CD4-positive, alpha-beta T cell treated with Interleukin-15 for 4 hours (primary cell): ENCODE measurements around the gene CBX6.
"Not testable (repeated sequence)": the region's sequence is repeated elsewhere in the genome, so short reads cannot be mapped to it uniquely, and the experiment has no call there.

Experiments used
- DNase-seq: peaks from one replicate; pipeline ENCODE4 v3.0.0-alpha.2; 2020; ENCODE audit warnings: low spot score

The CBX6 gene

DNA sequence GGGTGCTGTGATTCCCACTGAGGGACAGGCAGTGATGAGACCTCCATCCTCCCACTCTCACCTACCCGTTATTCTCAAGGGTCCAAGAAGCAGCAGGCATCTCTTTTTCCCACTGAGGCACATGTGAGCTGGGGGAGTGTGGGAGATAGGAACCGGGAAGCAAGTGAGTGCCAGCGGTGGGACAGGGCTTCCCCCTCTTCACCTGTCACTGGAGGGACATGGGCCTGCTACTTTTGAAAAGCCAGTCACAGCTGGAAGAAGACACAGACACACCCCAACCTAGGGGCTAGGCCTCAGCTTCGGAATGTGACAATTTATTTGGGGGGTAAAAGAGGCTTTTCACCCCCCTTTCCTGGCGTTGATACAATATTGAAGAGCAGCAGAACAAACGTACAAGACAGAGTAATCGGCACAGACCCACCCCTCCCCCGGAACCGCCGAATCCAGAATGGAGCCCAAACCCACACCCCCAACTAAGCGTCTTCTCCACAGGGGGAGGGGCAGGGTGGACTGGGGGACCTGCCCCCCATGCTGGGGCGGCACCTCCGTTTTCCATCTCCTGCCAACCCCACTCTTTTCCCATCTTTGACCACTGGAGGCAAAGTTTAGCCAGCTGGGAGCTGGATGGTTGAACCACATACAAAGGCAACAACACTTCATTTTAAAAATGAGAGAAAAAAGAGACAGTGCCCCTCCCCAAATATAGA lies 10.7 kb downstream of the CBX6 start:
- DNase-seq = no peak

DNA sequence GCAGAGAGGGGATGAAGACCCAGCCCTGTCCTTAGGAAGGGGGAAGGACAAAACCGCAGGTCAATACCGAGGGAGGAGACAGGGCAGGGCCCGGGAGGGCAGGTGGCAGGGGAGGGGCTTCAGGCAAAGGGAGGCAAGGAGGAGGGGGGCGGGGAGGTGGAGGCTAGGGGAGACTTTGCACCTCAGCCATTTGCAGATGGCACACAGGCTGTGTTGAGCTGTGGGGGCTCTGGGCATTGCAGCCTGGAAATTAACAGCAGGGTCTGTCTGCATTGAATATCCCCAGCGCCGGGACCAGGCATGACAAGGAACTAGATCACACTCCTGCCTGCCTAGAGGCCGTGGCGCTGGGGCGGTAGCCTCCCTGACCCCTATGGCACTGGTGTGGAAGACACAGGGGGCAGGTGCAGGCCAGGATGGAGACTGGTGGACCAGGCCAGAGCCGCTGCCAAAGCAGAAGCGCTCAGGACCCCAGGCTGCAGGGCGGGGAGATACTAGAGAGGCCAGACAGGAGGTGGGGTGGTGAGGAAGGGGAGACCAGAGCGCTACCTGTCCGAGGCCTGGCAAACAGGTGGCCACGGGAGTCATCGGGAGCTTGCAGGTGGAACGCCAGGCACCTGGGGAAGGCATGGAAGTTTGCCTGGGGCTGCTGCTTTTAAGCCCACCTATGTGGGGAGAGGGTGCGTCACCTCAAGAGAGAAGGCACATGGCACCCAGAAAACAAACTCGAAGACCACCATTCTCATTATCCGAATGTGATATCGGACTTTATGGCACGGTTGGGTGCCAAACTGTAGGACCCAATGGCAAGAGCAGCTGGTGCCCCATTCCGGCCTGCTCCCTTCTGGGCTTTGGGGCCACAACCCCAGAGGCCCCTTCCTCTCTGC lies 11.5 kb downstream of the CBX6 start:
- no peak for DNase-seq

DNA sequence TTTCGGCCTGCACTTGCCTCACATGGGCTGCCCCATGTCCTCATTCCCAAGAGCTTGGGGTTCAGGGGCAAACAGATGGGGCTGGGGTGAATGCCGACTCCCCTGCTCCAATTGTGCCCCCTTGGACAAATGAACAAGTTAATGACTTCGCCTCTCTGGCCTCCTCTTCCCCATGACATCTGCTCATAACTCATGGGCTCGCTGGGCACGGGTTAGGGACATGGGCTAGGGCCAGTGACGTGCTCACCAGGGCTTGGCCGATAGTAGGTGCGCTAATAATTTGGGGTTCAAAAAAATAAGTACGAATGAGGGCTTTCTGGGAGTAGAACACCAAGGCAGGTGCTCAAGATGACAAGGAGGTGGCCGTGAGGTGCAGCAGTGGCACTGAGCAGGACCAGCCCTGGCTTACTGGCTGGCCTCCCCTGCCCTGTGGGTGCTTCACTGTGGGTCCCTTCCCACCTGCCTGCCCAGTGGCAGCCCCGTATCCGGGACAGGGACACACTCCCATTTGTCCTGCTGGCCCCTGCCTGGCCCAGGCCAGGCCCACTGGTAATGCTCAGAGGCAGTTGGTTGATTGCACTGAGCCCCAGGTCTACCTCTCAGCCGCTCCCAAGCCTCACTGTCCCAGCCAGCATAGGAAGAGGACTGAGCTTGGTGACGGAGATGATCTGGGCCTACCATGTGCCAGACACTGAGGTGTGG lies 12.3 kb downstream of the CBX6 start:
- no peak for DNase-seq

DNA sequence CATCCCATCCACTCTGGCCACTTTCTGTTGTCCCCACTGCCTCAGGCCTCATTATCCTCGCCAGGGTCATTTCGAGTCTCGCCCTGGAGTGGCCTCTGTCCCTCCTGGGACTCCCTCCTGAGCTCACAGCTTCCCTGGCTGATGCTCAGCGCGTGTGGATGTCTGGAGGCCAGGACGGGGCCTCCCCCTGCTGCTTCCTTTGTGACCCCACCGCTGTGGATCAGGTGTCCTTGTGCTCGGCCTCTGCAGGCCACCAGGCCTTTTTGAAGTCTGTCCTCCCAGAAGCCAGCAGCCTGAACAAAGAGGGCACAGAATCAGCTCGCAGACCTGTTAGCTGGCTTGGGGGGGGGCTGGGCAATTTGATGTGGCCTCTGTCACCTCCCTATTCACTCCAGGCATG lies 13.5 kb downstream of the CBX6 start:
- no peak for DNase-seq

DNA sequence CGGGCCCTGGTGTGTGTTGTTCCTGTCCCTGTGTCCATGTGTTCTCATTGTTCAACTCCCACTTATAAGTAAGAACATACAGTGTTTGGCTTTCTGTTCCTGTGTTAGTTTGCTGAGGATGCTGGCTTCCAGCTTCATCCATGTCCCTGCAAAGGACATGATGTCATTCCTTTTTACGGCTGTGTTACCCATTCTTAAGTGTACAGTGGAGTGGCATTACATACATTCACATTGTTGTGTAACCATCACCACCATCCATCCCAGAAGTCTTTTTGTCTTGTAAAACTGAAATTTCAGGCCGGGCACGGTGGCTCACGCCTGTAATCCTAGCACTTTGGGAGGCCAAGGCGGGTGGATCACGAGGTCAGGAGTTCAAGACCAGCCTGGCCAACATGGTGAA lies 17.5 kb downstream of the CBX6 start:
- DNase-seq = not testable (repeated sequence)

DNA sequence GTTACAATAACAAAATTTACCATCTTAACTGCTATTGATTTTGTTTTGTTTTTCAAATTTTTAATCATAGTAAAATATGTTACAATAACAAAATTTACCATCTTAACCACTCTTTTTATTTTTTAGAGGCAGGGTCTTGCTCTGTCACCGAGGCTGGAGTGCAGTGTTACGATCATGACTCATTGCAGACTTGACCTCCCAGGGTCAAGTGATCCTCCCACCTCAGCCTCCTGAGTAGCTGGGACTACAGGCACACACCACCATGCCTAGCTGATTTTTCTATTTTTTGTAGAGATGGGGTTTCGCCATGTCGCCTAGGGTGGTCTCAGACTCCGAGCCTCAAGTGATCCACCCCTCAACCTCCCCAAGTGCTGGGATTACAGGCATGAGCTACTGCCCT lies 18.1 kb downstream of the CBX6 start:
- DNase-seq = not testable (repeated sequence)

DNA sequence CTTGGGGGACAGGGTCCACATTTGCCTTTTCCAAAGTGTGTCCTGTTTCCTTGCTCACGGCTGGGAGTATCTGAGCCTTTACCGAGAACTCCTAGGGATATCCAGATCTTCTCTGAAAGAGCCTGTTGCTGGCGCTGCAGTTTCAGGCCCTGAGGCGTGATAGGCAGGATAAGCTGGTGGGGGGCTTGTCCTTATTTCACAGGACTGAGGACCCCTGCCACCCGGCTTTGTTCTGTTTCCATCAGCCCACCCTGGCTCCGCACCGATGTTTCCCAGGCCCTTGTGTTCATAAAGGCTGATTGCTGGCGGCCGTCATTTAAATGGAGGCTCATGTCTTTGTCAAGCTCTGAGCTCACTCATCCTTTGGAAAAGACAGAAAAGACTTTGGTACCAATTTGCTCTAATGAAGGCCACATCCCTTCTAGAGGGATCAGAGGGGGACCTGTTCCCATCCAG lies 18.8 kb downstream of the CBX6 start:
- no peak for DNase-seq

DNA sequence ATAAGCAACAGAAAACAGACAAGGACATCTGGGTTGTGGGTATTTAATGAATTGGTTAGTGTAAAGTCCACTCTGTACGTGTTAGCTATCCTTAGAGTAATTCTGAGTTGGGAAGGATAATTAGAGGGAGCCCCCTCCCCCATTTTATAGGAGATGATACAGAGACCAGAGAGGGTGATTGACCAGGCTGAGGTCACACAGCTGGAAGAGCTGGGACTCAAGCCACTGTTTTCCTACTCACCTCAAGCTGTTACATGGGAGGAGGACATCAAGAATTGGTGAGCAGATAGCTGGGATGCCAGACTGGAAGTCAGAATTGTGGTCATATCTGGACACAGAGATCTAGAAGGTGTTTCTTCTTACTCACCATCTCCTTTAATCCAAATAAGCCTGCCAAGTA lies 19.5 kb downstream of the CBX6 start:
- no peak for DNase-seq

DNA sequence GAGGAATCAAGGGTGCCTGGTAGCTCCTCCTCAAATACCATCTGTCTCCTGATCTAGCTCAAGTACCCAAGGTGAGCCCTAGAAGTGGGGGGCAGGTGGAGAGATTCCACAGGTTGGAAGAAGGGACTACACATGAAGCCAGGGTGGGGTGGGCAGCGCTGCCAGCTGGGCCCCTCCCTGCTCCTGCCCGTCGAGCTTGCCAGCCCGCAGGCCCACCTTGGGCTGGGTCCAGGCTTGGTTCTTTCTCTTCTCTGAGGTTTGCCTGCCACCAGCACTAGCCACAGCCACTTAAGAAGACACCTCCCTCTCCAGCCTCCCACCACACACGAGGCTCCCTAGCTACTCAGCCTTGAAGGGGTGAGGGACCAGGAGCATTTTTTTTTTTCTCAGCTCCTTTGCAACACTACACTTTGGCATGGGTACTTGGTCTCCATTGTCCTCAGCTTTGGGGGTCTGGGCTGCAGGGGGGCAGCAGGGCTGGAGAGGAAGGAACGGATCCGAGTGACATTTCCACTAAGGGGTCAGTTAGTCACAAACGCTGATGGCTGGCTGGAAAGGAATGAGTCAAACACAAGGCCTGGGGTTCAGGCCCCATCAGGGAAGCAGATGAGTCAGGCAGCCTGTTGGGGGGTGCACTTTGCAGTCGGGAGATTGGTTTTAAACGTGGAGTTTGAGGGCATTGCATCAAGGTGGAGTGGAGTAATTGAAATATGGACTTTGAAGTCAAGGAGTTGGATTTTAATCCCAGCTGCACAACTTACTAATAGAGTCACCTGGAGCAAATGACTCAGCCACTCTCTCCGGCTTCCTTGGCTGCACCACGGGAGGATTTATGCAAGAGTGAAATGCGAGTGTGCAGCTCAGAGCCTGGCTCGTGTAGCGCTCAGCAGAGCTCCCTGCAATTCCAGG lies 20.8 kb downstream of the CBX6 start:
- no peak for DNase-seq

DNA sequence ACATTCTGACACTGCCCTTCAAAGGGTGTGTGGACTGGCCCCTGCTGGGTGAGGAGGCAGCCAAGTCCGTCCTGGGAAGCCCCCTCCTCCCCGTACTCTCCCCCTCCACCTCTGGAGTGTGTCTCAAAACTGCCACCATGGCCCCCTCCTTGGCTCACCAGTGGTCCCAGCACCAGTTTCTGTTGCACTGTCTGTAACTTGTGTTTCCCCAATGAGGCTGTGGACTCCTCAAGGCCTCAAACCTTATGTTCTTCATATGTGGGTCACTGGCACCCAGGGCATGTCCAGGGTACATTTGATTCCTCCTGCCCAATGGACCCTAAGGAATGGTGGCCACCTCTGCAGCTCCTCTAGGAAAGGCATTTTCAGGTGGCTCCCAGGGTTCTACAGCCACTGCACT lies 21.6 kb downstream of the CBX6 start:
- no peak for DNase-seq

DNA sequence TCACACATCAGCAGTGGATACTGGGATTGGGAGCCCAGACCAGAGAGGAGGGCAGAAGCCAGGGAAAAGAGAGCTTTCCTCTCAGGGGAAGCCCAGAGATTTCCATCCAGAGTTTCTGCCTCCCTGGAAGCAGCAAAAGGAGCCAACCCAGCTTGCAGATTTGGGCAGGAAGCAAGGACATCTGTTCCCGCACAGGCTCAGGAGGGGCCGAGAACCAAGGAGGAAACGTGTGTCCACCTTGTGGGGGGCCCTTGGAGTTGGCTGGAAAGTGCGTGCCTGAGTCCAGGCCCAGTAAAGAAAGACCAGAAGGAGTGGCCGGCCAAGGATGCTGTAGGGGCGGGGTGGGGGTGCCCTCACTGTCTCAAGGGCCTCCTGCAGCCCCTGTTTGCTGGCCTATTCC lies 22.2 kb downstream of the CBX6 start:
- no peak for DNase-seq

DNA sequence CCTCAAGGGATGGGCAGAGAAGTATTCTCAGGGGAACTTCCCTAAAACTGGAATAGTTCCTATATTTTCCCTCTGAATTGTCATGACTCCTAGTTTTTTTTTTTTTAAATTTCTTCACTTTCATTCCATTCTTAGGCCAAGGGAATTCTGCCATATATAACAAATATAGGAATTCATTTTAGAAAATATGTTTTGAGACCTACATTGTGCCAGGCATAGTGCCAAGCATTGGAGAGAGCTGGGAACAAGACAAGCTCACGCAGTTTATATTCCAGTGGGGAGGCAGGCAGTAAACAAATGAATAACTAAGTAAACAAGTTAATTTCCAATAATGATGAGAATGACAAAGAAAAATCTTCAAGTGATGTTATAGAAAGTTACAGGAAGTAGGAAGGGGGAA lies 25.6 kb downstream of the CBX6 start:
- DNase-seq = no peak

DNA sequence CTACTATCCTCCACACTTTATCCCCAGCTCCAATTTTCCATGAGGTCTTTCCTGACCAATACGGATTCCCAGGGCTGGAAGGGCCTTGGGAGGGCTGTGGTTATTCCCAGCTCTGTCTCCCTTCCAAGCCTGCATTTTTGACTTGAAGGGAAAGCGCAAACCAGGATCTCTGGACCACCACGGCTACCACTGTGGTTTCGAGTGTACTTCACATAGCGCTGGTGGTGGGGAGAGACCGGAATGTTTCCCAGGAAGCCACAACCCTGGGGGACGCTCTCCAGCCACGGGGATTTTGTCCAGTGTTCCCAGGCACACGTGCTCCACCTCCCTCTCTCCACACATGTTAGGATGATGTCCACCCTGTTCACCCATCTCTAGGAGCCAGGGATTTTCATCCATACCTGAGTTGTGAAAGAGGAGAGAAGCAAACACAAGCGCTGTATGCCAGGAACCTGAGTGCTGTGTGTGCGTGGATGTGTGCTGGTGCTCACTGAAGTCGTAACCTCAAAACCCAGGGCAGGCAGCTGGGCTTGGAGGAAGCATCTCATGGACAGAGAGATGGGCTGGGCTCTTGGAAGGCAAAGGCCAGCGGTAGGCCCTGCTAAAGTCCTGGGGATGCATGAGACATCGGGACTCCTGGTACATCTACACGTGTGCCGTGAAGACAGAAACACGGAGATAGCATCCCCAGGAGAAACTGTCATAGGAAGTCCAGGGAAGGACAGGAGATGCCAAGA lies 26.8 kb downstream of the CBX6 start:
- DNase-seq = no peak

DNA sequence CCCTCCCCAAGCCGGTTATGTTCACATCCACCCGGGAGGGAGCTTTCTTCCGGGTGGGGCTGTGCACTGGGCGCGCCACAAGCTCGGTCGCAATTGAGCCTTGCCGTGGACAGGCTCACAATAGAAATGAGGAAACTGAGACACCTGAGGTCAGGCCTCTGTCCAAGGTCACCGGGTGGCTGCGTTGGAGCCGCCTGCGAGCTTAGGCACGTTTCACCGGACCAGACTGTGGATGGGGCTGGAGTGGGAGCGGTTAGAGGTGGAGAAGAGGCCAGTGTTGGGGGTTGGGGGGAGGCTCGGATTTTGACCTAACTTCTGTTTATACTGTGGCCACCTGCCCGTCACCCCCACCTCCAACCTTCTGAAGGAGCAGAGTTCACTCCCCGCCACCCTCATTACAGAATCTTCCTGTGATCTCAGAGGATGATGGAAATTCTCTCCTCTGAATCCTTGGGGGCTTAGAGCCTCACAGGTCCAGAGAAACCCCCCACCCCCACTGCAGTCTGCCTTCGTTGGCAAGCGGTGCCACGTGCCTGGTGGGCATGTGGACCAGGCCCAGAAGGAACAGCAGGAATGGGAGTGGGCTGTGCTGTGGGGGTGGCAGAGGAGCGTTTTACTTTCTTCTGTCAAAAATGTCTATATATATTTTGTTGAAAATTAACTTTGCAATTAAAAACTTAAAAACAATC lies 27.6 kb downstream of the CBX6 start:
- no peak for DNase-seq

DNA sequence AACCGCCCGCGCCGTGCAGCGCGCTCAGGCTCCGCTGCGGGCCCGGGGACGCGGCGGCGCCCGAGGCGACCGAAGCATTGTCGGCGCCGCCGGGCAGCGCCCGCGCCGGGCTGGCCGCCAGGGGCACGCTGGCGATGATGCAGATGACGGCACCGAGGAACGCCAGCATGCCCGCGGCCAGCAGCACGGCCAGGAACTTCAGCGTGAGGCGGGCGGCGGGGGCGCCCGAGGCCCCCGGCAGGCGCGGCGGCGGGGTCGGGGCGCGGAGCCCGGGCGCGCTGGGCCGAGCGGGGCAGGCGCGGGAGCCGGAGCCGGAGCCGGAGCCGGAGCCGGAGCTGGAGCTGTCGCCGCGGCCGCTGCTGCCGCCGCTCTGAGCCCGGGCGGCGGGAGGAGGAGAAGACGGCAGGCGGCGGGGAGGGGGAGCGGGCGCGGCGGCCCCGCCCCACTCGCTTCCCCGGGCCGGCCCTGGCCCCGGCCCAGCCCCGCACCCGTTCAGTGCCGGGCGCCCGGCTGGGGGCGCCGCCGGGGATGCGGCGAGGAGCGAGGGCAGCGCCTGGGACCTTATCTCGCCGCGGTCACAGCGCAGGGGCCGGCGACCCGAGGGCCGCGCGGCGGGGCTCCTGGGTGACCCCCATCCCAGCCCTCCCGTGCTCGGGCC lies 28.2 kb downstream of the CBX6 start, which contains the start of gene NPTXR:
TSS of gene NPTXR (minus strand) at position 372 of the 658 bp plus-strand sequence.
- peak; percentile 21 for DNase-seq

DNA sequence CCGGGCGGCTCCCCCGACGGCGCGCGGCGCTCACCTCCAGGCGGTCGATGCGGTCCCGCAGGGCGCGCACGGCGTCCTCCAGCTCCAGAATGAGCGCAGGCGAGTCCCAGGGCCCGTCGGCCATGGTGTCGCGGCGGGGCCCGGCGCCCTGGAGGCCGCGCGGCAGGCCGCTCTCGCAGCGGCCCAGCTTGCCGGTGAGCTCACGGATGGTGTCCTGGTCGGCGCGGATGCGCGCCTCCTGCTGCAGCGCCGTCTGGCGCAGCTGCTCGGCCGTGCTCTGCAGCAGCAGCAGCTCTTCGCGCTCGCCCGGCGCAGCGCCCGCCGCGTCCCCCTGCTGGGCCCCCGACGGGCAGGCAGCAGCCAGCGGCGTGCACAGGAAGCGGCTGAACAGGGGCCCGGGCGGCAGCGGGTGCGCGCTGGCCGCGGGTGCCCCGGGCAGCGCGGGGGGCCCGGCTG lies 28.8 kb downstream of the CBX6 start:
- DNase-seq = peak; percentile 49

DNA sequence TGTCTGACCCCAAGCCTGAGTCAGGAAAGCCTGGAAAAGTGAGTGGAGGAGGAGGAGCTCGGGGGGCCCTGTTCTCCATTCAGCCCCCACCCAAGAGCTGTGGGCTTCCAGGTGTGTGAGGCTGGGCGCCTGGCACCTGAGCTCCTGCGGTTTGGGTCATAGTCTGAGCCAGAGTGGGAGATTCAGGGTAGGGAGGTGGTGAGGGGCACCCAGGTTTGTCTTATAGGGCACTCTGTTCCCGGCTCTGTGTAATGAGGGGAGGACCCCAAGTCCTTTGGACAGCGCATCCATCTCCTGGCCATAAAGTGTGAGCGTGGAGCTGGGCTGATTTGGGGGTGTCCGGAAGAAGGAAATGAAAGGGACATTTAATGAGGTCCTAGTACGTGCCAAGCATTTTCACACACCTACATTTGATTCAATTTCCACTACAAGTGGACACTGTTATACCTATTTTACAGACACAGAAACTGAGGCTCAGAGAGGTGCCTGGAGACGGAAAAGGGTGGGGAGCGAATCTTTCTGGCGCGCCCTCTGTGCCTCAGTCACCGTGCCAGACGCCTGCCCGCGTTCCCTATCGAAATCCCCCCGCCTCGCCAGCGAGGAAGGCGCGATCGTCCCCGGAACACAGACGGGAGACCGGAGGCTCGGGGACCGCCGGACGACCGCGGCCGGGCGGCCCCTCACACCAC lies 29.4 kb downstream of the CBX6 start:
- no peak for DNase-seq

DNA sequence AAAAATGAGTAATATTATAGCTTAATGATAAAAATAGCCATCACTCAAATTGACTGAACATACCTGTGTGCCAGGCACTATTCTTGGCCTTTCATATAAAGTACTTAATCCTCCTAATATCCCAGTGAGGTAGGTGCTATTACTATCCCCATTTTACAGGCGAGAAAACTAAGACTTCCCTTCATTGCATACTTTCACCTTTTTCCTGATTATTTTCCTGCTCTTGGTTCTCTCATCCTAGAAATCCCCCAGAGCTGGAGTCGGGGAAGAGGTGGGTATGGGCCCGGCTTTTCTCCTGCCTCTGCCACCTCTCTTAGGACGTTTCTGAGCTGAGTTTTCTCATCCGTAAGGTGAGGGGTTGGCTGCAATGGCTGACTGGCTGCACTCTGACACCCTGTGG lies 30.4 kb downstream of the CBX6 start:
- no peak for DNase-seq

DNA sequence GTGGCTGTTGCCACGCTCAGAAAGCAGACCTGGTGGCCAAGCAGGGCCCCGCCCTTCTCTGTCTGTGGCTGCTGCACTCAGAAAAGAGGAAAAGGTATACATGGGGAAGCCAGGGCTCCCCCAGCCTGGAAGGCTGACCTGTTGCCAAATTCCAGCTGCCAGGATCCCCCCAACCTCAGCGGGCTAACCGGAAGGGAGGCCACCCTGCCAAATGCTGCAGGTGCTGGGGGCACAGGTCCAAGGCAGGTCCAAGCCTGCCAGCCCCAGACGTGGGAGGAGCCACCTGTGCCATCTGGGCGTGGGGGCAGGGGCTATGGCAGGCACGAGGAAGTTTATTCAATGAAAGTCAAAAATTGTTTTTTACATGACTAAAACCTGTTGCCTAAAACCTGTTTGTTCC lies 30.8 kb downstream of the CBX6 start:
- no peak for DNase-seq
